ENCODE data around the gene TMEM243. TPM values are rescaled to one million over a fixed set of nuclear protein-coding genes. Genes with fewer than 3 reads are reported as not detected.
A peak's percentile ranks its signal among the peaks of the same experiment; 100 is the strongest.

Gene TMEM243
- total RNA-seq, 1 experiment from 2014 or later = 23.5 TPM

DNA sequence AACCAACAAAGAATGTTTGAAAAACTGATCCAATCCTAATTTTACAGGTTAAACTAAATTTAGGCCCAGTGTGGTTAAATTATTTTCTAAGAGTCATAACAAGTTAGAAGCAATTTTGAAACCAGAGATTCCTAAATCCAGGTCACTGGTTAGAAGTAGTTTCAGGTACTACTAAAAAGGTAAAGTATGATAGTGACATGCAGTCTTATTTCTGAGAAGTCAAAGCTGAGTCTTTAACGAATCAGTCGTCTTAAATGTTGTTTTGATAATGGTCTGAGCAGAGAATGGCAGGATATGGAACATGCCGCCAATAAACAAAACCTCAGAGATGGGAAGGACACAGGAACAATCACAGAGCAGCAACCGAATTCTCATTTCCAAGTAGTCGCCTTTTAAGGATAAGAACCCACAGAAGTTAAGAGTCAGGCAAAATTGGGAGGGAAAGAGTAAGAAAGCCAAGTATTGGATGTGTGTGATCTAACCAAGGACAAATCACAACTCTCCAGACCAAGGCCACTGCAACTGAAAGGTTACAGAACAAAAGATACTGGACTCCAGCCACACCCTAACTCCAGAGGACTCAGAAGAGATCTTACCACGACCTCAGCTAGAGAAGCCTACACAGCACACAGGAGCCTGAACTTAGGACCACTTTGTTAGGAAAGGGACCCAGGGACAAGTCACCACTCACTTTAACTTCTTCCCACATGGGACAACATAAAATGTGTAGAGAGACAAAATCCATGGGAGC, 19.7 kb downstream of the TMEM243 start:
- Histone ChIP-seq H3K4me1 (ENCODE audit: insufficient read depth, low read length) (no peaks in the 10 kb centered on the region; the same call in 1 of the 2 replicates), H3K56ac (ENCODE audit: insufficient read length, low read depth, low read length) (no peak overlapping the region), H2AK5ac (ENCODE audit: insufficient read length, low read length) (no peak overlapping the region), H2BK12ac (ENCODE audit: insufficient read length, low read depth, low read length) (no peak overlapping the region), H2AFZ (ENCODE audit: low read length) (no peak overlapping the region), H2BK5ac (ENCODE audit: insufficient read length, low read length) (no peak overlapping the region), H3K23me2 (ENCODE audit: insufficient read length, low read depth, low read length, poor library complexity, severe bottlenecking) (no peaks in the 10 kb centered on the region), H3K79me1 (ENCODE audit: insufficient read depth, low read depth, low read length, poor library complexity, severe bottlenecking) (peaks cover 7% of the 10 kb centered on the region), H3K14ac (ENCODE audit: insufficient read depth, low read length) (no peak overlapping the region), H3K9me3 (ENCODE audit: control insufficient read depth, low read depth, low read length) (peaks cover 2% of the 10 kb centered on the region), H3K27me3 (ENCODE audit: insufficient read depth, low read length) (no peaks in the 10 kb centered on the region), H3K23ac (ENCODE audit: insufficient read length, low read depth, low read length) (no peak overlapping the region), H3K27ac (ENCODE audit: insufficient read length, low read depth, low read length) (no peak overlapping the region), H4K8ac (replicated peaks; ENCODE audit: insufficient read length, low read depth, low read length) (no peak overlapping the region), H3K18ac (ENCODE audit: insufficient read length, low read depth, low read length) (no peak overlapping the region), H4K91ac (ENCODE audit: insufficient read length, low read depth, low read length) (no peak overlapping the region), H4K20me1 (ENCODE audit: control insufficient read depth, insufficient read depth, insufficient read length) (no peaks in the 10 kb centered on the region), H3K79me2 (ENCODE audit: insufficient read depth, low read length) (no peaks in the 10 kb centered on the region; the same call in 1 of the 2 replicates), H2BK120ac (ENCODE audit: low read depth, low read length, poor library complexity, severe bottlenecking) (no peak overlapping the region), H4K5ac (ENCODE audit: insufficient read length, low read depth, low read length) (no peak overlapping the region), H3K4me2 (ENCODE audit: insufficient read depth, insufficient read length, low read length) (no peak overlapping the region), H3K4ac (ENCODE audit: low read depth, low read length) (no peak overlapping the region), H3T11ph (ENCODE audit: low read length) (no peak overlapping the region), H2BK15ac (ENCODE audit: low read depth, low read length) (no peak overlapping the region), H3K9ac (ENCODE audit: extremely low read depth, insufficient read length, low read length) (no peak overlapping the region), H2BK20ac (ENCODE audit: low read depth, low read length, poor library complexity, severe bottlenecking) (no peak overlapping the region)
- Mint-ChIP-seq H3K4me1 (peaks cover 5 to 13% of the 10 kb centered on the region in 2 experiments), H3K27ac (peak overlapping the region in 1 of 3 experiments; percentile 86; a peak in 3 of 7 replicates), H3K27me3 (ENCODE audit: low read depth) (no peaks in the 10 kb centered on the region), H3K9me3 (peaks cover 17 to 20% of the 10 kb centered on the region in 2 experiments), H3K4me3 (no peak overlapping the region), H3K36me3 (ENCODE audit: insufficient read depth in 1 of 3, low read depth in 3 of 3) (peaks cover 51 to 78% (median 64%) of the 10 kb centered on the region in 3 experiments)
- no peak for DNase-seq
- TF ChIP-seq, protein P1, sequence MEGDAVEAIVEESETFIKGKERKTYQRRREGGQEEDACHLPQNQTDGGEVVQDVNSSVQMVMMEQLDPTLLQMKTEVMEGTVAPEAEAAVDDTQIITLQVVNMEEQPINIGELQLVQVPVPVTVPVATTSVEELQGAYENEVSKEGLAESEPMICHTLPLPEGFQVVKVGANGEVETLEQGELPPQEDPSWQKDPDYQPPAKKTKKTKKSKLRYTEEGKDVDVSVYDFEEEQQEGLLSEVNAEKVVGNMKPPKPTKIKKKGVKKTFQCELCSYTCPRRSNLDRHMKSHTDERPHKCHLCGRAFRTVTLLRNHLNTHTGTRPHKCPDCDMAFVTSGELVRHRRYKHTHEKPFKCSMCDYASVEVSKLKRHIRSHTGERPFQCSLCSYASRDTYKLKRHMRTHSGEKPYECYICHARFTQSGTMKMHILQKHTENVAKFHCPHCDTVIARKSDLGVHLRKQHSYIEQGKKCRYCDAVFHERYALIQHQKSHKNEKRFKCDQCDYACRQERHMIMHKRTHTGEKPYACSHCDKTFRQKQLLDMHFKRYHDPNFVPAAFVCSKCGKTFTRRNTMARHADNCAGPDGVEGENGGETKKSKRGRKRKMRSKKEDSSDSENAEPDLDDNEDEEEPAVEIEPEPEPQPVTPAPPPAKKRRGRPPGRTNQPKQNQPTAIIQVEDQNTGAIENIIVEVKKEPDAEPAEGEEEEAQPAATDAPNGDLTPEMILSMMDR (conservative IDR thresholded peaks at IDR 0.05) = no peak
- WGBS (ENCODE audit: extremely low coverage, insufficient read length, low lambda C conversion rate) = no CpG with 5 or more reads among the region's 6 CpGs
